NCI-H345 treated with DMSO at 0.1 percent for 48 hours (cell line): ENCODE data around the gene PDPN.

Source experiments
- DNase-seq: peaks from one replicate; lab custom pipeline; 2025; ENCODE audit not compliant: unreplicated experiment; lab: John Stamatoyannopoulos, UW

PDPN gene

DNA sequence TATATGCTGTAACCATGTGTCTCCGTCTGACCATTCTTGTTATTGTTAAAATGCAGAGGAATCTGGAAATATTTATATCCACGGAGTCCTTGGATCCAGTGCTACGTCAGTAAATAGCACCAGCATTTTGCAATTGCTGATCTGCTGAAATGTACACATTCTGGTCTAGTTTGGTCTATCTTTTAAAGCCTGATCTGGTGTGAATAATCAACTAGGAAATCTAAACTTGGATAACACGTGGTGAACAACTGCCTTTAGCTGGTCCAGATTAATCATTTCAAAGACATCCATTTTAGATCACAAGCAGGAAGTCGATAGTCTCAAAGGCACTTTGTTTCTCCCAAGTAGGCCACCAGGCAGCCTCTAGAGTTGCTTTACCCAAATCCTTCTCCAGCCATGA lies 32.6 kb downstream of the PDPN start:
- DNase-seq = no peak

- DNase-seq = no peak
These were observed 33.5 kb downstream of the PDPN start for GRCh38 chr1:13617108-13617507.

DNA sequence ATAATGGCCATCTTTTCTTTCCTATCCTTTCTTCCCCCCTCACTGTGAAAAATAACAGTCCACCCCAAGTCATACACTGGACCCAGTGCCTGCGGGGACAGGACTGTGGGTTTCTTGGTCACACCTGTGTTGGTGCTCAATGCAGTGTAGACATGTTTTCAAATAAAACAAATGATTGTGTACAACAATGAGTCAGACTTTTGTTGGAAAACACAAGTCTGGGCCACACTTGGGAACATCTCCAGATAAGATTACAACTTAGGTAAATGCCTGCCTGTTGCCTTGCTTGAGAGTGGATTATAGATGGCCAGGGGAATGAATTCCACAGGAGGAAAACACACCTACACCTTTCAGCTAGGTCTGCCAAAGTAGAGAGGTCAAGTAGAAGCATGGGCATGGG lies 34.1 kb downstream of the PDPN start:
- no peak for DNase-seq

DNA sequence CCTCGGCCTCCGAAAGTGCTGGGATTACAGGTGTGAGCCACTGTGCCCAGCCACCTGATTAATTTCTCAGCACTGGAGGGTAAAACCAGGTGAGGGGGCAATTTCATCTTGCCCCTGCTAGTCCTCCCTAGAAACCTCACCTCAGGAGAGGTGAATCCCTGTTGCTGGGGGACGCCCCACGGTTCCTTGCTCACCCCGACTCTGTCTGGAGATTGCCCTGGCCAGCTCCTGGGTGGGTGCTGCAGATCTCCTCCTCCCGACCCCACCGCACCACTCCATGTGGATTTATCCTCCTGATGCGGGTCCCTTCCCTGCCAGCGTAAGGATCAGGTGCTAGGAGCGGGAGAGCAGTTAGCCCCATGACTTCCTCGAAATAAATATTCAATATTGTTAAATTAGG lies 34.9 kb downstream of the PDPN start:
- no peak for DNase-seq

GRCh38 chr1:13619909-13620308 lies 36.3 kb downstream of the PDPN start:
- no peak for DNase-seq

DNA sequence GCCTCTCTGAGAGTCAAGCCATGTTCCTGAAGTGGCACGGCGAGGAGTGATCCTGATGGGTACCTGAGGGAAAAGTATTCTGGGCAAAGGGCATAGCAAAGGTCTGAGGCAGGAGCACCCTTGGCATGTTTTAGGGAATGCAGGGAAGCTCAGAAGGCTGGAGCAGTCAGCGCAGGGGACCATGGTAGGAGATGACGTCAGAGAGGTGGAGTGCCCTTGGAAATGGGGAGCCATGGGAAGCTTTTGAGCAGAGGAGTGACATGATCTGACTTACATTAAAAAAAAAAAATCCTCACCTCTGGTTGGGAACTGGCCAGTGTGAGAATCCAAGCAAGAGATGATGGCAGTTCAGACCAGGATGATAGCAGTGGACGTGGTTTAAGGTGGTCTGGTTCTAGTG lies 37.2 kb downstream of the PDPN start:
- no peak for DNase-seq

GRCh38 chr1:13622446-13622845 lies 38.8 kb downstream of the PDPN start:
- DNase-seq = no peak

- no peak for DNase-seq
These were observed 39.5 kb downstream of the PDPN start for GRCh38 chr1:13623021-13623637.

GRCh38 chr1:13624526-13624925 lies 40.9 kb downstream of the PDPN start:
- no peak for DNase-seq

DNA sequence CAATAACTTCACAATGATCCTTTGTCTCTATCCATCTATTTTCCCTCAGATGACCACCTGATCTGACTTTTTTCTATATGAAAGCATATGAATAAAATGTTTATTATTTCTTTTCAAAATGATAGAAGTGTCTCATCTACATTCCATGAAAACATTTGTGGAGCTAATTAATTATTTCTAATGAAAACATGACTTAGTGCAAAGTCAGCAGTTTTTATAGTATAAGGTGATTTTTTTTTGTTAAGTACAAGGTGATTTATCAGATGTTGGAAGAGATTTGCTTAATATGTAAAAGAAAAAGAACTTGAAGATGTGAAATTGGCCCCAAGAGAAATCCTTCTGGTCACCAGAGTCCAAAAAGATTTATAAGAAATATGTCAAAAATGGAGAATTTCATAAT lies 43.5 kb downstream of the PDPN start:
- DNase-seq = no peak

- no peak for DNase-seq
These were observed 44.6 kb downstream of the PDPN start for GRCh38 chr1:13628218-13628617.

- DNase-seq = no peak
These were observed 45.1 kb downstream of the PDPN start for GRCh38 chr1:13628711-13629110.

- no peak for DNase-seq
These were observed 58.8 kb downstream of the PDPN start for GRCh38 chr1:13642306-13643004.

DNA sequence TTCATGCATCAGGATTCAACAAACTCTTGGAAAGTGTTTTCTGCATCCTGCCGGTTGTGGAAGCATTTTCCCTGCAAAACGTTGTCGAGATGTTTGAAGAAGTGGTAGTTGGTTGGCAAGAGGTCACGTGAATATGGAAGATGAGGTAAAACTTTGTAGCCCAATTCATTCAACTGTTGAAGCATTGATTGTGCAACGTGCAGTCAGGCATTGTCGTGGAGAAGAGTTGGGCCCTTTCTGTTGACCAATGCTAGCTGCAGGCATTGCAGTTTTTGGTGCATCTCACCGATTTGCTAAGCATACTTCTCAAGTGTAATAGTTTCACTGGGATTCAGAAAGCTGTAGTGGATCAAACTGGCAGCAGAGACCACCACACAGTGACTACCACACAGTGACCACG lies 59.4 kb downstream of the PDPN start:
- DNase-seq = no peak

DNA sequence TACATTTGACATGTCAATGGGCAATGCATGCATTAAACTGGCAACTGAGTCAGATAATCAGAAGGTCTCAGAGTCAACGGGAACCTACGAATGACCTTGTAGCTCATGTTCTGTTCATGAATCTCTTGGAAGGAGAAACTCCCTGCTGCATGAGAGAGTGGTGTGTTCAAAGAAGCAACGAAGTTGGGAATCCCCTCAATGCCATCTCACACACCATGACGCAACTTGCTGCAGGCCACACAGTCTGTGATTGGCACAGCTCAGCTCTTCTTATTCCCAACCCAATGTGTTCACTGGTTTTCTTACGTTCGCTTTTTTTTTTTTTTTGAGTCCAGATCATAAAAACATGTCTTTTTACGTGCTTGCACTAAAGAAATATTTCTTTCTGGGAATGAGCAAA lies 62.9 kb downstream of the PDPN start:
- DNase-seq = no peak

DNA sequence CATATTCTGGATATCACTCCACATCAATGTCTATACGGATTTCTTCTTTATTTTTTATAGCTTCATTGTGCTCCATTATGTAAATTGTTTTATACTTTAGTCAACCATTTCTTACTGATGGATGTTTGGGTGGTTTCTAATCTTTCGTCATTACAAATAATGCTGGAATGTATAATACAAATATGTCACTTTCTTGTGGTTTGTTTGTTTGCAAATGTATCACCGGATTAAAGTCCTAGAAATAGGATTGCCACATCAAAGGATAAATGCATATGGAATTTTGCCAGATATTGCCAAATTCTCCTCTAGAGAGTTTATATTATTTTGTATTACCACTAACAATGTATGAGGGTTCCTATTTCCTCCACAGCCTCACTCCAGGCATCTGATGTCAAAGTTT lies 67.6 kb downstream of the PDPN start:
- no peak for DNase-seq

DNA sequence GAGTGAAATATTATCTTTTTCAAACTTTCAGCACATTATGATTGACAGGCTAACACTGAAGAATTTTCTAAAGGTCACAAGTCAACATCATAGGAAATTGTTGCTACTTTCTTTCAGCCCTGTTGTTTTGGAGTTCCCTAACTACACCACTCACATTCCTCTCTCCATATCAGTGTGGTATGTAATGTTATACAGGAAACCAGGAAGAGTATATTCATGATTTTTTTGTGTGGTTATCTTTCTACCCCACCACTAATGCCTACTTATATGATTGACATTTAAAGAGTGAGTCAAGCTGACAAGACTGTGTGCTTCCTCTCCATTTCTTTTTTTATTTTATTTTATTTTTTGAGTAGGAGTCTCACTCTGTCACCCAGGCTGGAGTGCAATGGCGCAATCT lies 68.6 kb downstream of the PDPN start:
- DNase-seq = no peak

DNA sequence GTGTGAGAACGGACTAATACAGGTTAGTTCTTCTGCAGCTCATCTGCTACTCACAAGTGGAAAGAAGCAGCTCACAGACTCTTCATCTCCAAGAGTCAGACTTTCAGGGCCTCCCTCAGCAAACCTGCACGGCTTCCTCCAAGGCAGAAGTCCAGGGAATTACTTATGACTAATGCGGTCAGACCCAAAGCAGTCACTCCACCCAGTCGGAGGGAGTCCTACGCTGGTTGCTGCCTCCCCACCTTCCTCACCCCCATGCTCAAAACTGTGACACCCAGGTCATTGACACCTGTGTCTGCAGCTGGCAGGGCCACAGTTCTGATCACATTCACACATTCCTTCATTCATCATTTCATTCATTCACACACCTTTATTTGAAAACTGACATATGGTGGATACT lies 77.9 kb downstream of the PDPN start:
- no peak for DNase-seq

DNA sequence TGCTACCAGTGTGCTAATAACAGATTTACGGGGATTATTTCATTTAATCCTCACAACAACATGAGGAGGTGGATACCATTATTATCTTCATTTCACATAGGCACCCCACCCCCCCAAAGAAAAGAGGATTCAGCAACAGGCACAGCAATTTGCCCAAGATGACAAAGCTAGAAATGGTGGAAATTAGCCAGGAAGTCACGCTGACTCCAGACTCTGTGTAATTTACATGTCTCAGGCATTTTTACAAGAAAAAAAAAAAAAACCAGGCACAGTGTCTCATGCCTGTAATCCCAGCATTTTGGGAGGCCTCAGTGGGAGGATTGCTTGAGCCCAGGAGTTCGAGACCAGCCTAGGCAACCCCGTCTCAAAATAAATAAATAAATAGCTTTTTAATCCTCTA lies 78.9 kb downstream of the PDPN start:
- DNase-seq = no peak

GRCh38 chr1:13663969-13664368 lies 80.3 kb downstream of the PDPN start:
- DNase-seq = no peak

DNA sequence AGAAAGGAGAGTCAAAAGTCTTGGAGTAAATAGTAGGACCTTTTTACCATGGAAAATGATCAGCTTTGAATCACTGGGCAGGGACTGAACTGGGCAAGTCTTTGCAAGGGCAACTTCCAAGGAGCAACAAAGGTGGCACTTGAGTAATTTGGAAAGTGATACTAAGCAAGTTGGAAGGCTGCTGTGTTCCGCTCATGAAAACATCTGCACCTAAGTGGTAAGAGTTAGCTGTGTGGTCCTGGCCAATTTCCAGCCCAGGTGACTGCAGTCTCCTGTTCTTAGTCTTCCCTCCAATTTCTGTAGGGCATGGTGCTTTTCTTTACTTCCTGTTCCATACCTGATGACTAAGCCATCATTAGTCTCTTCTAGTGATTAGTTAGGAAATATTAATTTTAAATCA lies 80.8 kb downstream of the PDPN start:
- DNase-seq = no peak

DNA sequence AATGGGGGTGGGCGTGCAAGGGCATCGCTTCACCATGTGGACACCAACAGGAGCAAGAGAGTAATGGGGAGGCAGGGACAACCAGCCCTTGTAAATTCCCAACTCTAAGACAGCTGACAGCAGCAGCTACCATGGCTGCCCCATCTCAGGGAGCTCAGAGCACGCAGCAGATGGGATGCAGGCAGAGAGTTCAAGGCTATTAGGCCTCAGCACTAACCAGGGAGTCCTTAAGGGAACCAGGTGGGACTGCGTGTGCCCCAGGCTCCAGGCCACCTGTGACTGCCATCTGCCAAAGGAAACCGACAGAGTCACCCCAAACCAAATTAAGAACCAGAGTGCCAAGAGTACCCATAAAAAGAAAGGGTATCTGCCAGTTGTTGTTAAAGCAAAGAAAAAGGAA lies 82.7 kb downstream of the PDPN start:
- no peak for DNase-seq
